Measurements from ENCODE around the gene NAPSA.

NAPSA gene

DNA sequence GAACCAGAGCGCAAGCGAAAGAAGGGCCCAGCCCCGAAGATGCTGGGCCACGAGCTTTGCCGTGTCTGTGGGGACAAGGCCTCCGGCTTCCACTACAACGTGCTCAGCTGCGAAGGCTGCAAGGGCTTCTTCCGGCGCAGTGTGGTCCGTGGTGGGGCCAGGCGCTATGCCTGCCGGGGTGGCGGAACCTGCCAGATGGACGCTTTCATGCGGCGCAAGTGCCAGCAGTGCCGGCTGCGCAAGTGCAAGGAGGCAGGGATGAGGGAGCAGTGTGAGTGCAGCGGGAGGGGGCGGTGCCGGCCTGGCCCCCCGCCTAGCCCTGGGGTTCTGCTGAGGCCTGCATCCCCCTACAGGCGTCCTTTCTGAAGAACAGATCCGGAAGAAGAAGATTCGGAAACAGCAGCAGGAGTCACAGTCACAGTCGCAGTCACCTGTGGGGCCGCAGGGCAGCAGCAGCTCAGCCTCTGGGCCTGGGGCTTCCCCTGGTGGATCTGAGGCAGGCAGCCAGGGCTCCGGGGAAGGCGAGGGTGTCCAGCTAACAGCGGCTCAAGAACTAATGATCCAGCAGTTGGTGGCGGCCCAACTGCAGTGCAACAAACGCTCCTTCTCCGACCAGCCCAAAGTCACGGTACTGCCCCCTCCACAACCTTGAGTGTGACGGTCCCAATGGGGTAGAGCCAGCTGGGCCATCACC is 12.9 kb upstream of the NAPSA start:
- no peak for ATAC-seq

DNA sequence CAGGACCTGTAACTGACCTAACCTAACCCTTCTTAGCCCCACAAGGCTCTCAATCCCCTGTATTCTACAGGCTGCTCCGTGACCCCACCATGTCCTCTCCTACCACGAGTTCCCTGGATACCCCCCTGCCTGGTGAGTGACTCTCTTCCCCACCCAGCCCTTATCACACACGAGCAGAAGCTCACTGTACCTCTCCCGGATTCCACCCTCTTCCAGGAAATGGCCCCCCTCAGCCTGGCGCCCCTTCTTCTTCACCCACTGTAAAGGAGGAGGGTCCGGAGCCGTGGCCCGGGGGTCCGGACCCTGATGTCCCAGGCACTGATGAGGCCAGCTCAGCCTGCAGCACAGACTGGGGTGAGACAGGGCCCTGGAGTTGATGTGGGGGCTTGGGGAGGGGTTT is 12.1 kb upstream of the NAPSA start:
- ATAC-seq, result no peak
- Mint-ChIP-seq H3K4me1 (peaks cover 46% of the 10 kb centered on the region), H3K4me3 (peak overlapping the region; percentile 93)

More for the DNA sequence above, 12.9 kb upstream of the NAPSA start:
- Mint-ChIP-seq H3K27ac (no peak overlapping the region), H3K9me3 (no peaks in the 10 kb centered on the region), H3K4me3 (peak overlapping the region; percentile 93), H3K4me1 (peaks cover 50% of the 10 kb centered on the region), H3K36me3 (peaks cover 68% of the 10 kb centered on the region)
- DNase-seq (ENCODE audit: low spot score in 2 of 2), result no peak

DNA sequence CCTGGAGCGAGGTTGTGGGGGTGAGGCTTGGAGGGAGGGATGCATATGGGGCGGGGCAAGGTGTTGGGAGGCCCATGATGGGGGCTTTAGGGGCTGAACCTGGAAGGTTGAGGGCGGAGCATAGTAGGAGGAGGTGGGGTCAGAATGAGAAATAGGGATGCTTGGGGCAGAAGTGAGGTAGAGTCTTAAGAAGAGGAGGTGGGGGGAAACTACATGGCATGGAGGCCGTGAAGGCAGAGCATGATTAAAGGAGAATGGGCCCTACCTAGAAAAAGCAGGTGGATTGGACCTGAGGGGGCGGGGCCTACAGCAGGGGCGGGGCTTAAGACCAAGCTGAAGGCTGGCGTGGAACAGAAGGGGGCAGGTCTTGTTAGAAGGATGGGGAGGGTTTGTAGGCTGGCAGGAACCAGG is 11.6 kb upstream of the NAPSA start:
- no peaks in the 10 kb centered on the region for H3K9me3 Mint-ChIP-seq
- H3K4me3 Mint-ChIP-seq, result peak overlapping the region; percentile 93
- peaks cover 46% of the 10 kb centered on the region for H3K4me1 Mint-ChIP-seq
- no peak for DNase-seq (ENCODE audit: low spot score in 2 of 2)
- ATAC-seq, result peak; percentile 4
- peak overlapping the region; percentile 98 for H3K27ac Mint-ChIP-seq
- H3K36me3 Mint-ChIP-seq, result peaks cover 62% of the 10 kb centered on the region

More for the DNA sequence above, 12.1 kb upstream of the NAPSA start:
- H3K36me3 Mint-ChIP-seq, result peaks cover 63% of the 10 kb centered on the region
- no peak for DNase-seq (ENCODE audit: low spot score in 2 of 2)
- no peaks in the 10 kb centered on the region for H3K9me3 Mint-ChIP-seq
- H3K27ac Mint-ChIP-seq, result peak overlapping the region; percentile 98

DNA sequence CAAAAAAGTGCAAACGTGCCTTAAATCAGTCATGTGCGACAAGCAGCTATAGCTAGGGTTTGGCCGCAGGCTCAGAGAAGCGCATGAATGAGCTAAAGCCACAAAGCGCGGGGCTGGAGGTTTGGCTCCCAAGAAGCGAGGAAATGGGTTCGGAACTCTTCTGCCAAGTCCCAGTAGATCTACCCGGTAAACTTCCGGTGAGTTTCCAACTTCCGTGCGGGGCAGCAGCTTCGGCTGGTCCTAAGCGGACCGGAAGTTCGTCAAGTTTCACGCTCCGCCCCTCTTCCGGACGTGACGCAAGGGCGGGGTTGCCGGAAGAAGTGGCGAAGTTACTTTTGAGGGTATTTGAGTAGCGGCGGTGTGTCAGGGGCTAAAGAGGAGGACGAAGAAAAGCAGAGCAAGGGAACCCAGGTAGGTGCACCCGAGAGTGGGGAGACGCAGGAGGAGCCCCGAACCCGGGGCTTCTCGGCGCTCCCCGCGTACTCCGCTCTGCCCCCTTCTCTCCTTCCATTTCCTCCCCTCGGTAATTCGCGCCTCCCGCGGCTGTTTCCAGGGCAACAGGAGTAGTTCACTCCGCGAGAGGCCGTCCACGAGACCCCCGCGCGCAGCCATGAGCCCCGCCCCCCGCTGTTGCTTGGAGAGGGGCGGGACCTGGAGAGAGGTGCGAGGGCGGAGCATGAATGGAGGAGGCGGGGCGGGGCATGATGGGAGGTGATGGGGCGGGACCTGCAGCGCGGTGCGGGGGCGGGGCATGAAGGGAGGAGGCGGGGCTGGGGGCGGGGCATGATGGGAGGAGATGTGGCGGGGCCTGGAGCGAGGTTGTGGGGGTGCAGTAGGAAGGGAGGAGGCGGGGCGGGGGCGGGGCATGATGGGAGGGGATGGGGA is 11.0 kb upstream of the NAPSA start, which contains the start of gene NR1H2:
NR1H2 (plus strand) TSS at position 292 of the 885 bp plus-strand sequence. CDS start 1,149 bp downstream, outside the sequence.
- DNase-seq (ENCODE audit: low spot score in 2 of 2), result peak; percentile 85 to 94
- Mint-ChIP-seq H3K4me3 (peak within 1 kb of the TSS; percentile 93), H3K36me3 (peaks cover 56% of the 10 kb centered on the region), H3K9me3 (no peaks in the 10 kb centered on the region), H3K4me1 (peaks cover 44% of the 10 kb centered on the region), H3K27ac (peak within 1 kb of the TSS; percentile 98)
- peak; percentile 96 for ATAC-seq

DNA sequence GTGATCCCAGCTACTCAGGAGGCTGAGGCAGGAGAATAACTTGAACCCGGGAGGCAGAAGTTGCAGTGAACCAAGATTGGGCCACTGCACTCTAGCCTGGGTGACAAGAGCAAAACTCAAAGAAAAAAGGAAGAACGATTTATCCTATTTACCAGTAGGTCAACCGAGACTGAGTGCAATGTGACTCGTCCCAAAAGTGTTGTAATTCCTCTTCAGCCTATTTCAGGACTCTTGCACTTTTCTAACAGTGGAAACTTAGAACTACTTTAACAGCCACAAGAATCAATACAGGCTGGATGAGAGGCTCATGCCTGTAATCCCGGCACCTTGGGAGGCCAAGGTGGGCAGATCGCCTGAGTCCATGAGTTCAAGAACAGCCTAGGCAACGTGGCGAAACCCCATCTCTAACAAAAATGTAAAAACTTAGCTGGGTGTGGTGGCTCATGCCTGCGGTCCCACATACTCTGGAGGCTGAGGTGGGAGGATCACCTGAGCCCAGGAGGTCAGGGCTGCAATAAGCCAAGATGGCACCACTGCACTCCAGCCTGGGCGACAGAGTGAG is 6.6 kb upstream of the NAPSA start:
- no peaks in the 10 kb centered on the region for H3K9me3 Mint-ChIP-seq
- no peak for ATAC-seq
- no peak for DNase-seq (ENCODE audit: low spot score in 2 of 2)
- H3K27ac Mint-ChIP-seq, result no peak overlapping the region
- H3K4me1 Mint-ChIP-seq, result peaks cover 29% of the 10 kb centered on the region
- no peak overlapping the region for H3K4me3 Mint-ChIP-seq
- H3K36me3 Mint-ChIP-seq, result peaks cover 18% of the 10 kb centered on the region

DNA sequence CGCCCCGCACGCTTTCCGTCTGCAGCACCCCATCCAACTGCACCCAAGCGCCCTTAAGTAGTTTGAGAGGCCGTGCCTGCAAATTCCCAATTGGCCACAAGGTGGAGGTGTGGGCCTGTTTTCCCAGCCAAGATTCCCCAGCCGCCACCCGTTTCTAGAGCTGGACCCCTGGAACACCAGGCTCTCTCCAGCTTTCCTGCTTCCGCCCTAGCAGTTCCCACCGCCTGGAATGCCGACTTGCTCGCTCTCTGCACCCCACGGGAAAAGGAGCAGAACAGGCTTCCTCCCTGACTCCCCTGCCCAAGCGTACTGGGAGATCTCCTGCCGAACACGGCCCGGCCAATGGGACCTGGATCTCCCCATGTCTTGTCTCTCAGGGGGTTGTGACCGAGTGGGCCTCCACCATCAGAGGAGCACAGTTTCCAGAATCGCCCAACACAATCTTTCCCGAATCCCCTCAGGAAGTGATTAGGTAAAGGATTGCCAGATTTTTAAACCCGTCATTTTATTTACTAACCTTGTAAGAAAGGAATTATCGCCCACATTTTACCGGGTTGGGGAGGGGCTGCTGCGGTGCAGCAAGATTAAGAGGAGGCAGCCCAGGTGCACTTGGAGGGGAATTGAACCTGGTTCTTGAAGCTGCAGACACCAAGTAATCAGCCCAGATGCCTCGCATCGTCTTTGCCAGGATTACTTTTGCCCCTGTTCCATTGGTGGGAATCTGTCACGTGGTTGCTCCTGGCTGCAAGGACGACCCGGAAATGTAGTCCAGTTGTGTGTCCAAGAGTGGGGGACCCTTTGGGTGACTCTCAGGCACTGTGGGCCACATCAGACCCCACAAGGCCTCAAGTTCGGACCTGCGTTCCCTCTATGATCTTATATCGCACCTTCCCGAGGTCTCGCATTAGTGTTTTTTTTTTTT is 3.5 kb upstream of the NAPSA start:
- ATAC-seq, result peak; percentile 60
- Mint-ChIP-seq H3K4me1 (peaks cover 35% of the 10 kb centered on the region), H3K27ac (peak overlapping the region; percentile 73), H3K36me3 (peaks cover 15% of the 10 kb centered on the region), H3K9me3 (no peaks in the 10 kb centered on the region), H3K4me3 (peak overlapping the region; percentile 80)
- peak; percentile 73 to 91 for DNase-seq (ENCODE audit: low spot score in 2 of 2)

DNA sequence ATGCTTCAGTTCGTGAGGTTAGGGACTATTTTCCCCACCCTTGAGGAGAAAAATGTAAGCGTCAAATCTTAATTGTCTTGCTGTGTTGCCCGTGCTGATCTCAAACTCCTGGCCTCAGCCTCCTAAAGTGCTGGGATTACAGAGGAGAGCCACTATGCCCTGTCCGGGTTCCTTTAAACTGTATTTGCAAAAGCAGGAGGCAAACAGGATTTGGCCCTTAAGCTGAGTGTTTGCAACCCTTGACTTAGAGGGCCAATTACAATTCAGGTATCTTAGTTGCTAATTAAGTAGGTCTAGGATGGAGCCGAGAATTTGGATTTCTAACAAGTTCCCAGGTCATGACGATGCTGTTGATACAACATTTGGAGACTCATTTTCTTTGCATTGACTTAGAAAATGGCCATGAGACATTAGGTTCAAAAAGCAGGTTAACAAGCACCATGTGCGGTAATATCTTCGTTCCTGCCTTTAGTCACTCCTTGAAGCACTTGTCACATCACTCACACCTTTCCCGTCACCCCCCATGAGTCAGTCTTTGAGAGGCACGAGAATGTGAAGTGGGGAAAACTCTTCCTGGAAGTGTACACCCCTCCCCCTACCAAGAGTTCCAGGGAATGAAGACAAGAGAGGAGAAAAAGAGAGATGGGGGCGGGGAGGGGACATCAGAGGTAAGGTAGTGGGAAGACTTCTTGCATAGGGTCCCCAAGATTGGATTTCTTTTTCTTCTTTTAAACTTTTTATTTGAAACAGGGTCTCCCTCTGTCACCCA is 2.6 kb downstream of the NAPSA start:
- Mint-ChIP-seq H3K4me3 (peak overlapping the region; percentile 69), H3K4me1 (peaks cover 80% of the 10 kb centered on the region), H3K36me3 (peaks cover 69% of the 10 kb centered on the region), H3K27ac (peak overlapping the region; percentile 94), H3K9me3 (peaks cover 2% of the 10 kb centered on the region)
- peak; percentile 78 for ATAC-seq
- peak in 1 of 2 donors; percentile 84 for DNase-seq (ENCODE audit: low spot score in 2 of 2)

DNA sequence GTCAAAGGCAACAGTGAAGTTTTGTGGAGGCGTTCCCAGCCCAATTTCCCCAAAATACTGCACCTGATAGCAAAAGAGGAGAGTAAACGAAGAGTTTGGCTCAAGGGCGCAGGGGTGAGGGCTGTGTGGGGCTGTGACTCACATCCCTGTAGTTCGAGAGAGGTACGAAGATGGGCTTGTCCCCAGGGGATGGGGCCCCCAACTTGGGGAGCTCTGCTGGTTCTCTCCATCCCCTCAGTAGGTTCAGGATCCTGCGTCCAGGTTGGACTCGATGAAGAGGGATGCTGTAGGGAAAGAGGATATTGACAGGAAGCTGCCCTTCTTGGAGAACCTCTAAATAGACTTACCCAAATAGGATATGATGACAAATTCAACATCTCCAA is 3.4 kb downstream of the NAPSA start:
- peaks cover 2% of the 10 kb centered on the region for H3K9me3 Mint-ChIP-seq
- peak in 1 of 2 donors; percentile 64 for DNase-seq (ENCODE audit: low spot score in 2 of 2)
- peaks cover 69% of the 10 kb centered on the region for H3K36me3 Mint-ChIP-seq
- H3K4me3 Mint-ChIP-seq, result peak overlapping the region; percentile 69
- peak overlapping the region; percentile 94 for H3K27ac Mint-ChIP-seq
- peaks cover 81% of the 10 kb centered on the region for H3K4me1 Mint-ChIP-seq
- no peak for ATAC-seq

DNA sequence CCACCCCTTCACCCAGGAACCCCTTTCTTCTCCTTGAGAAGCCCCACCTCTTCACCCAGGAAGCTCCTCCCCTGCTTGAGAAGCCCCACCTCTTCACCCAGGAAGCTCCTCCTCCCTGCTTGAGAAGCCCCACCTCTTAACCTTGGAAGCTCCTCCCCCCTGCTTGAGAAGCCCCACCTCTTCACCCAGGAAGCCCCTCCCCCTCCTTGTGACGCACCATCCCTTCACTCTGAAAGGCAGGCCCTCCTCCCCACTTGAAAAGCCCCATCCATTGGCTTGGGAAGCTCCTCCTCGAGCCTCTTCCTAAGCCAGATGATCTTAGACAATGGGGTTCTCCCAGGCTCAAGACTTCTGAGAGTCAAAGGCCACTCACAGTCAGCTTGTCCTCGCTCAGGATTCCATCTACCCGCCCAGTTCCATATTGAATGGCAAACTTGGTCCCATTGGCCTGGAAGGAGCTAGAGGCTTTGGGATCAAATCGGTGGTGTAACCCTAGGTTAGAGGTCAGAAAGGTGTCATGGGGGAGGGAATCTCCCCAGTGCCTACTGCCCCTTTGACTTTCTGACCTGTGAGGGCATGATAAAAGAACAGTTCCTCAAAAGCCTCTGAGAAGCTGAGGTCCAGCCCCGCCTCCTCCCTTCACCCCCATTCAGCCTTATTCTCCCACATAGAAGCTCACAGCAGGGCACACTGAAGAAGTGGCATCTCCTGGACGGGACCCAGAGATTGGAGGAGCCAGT is 4.0 kb downstream of the NAPSA start:
- Mint-ChIP-seq H3K4me3 (peak overlapping the region; percentile 69), H3K27ac (peak overlapping the region; percentile 94), H3K36me3 (peaks cover 69% of the 10 kb centered on the region), H3K9me3 (peaks cover 2% of the 10 kb centered on the region), H3K4me1 (peaks cover 84% of the 10 kb centered on the region)
- ATAC-seq, result no peak
- peak in 1 of 2 donors; percentile 75 for DNase-seq (ENCODE audit: low spot score in 2 of 2)

DNA sequence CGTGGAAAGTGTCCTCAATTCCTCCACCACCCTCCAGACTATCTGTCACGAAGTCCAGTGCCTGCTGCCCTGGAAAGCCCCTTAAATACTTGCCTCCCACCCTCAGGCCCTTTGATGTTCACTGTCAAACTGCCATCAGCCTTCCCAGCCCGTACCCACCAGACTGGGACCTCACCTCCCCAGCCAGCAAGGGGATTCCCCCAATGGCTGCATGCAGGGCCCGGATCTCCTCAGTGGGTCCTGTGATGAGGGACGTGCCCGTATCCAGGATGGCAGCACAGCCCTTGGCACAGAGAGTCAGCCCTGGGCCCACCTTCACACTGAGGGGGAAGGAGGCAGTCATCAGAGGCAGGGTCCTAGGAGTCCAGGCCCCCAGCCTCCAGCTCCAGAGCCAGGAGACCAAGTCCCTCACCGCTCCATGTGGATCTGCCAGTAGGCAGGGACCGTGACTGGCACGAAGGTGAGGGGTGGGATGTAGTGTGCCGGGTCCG is 6.1 kb downstream of the NAPSA start:
- DNase-seq (ENCODE audit: low spot score in 2 of 2) (no peak), ATAC-seq (no peak)
- Mint-ChIP-seq H3K9me3 (peaks cover 2% of the 10 kb centered on the region), H3K4me1 (peaks cover 71% of the 10 kb centered on the region), H3K27ac (peak overlapping the region; percentile 94), H3K36me3 (peaks cover 64% of the 10 kb centered on the region), H3K4me3 (peak overlapping the region; percentile 69)

DNA sequence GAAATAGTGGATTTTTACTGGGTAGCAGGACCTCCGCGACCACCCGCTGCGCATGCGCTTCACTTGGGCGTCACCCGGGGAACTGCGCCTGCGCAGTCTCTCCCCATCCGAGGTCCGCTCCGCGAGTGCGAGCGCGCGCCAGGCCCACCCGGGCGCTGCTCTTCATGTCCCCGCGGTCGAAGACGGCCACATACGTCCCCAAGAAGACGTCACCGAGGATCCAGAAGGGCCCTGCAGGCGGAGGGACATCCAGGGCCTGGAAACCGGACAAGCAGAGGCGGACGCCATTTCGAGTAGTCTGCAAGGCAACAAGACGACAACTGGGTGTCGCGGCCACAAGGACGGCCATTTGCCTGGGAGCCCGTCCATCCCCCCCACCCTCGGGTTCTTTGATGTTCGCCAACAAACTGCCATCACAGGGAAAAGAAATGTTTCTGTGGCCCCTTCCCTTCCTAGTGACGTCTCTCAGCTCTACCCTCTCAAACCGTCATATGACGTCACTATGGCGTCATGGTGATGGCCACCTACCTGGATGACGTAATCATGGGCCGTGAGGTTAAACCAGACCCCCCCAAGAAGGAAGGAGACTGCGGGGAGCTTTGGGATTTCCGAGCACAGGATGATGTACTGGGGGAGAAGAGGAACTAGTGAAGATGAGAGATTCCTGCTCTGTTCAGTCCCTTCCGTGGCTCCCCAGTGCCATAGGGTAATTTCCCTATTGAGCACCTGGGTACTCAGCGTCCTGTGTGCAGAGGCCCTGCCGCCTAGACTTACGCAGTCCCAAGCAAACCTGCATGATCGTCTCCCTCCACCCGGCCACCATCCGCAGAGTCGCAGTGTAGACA is 6.7 kb downstream of the NAPSA start:
- peaks cover 67% of the 10 kb centered on the region for H3K4me1 Mint-ChIP-seq
- peaks cover 2% of the 10 kb centered on the region for H3K9me3 Mint-ChIP-seq
- H3K36me3 Mint-ChIP-seq, result peaks cover 58% of the 10 kb centered on the region
- ATAC-seq (peak; percentile 17), DNase-seq (ENCODE audit: low spot score in 2 of 2) (peak; percentile 71 to 89)
- H3K27ac Mint-ChIP-seq, result peak overlapping the region; percentile 94
- peak overlapping the region; percentile 69 for H3K4me3 Mint-ChIP-seq

DNA sequence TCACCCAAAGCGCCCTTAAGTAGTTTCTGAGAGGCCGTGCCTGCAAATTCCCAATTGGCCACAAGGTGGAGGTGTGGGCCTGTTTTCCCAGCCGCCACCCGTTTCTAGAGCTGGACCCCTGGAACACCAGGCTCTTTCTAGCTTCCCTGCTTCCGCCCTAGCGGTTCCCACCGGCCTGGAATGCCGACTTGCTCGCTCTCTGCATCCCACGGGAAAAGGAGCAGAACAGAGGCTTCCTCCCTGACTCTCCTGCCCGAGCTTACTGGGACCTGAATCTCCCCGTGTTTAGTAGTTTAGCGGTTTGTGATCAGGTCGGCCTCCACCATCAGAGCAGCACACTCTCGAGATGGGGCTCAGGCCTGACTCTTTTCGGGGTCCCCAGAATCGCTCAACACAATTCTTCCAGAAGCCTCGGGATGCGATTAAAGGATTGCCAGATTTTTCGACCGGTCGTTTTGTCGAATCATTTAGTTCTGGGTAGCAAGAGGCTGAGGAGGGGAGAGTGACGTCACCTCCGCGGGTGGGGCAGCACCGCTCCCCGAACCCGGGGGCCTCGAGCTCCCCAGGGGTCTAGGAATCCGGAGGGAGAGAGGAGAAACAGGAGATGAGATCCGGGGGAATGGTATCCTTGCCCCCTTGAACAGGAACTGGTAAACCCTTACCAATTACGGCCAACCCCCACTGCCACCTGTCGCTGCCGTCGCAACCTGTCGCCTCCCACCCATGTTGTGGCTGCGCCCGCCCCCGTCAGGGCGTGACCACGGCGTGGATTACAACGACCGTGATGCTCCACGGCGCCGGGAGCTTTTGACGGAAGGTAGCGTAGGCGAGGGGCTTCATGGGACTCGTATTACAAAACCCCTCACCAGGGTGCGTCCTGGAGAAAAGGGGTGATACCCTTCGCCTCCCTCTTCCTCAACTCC is 8.0 kb downstream of the NAPSA start:
- DNase-seq (ENCODE audit: low spot score in 2 of 2) (peak; percentile 82 to 94), ATAC-seq (peak; percentile 83)
- Mint-ChIP-seq H3K27ac (peak overlapping the region; percentile 94), H3K4me1 (peaks cover 54% of the 10 kb centered on the region), H3K9me3 (peaks cover 2% of the 10 kb centered on the region), H3K4me3 (peak overlapping the region; percentile 69), H3K36me3 (peaks cover 51% of the 10 kb centered on the region)

Data from stimulated activated effector memory CD8-positive, alpha-beta T cell treated with anti-CD3 and anti-CD28 coated beads, Interleukin-12 subunit alpha, Interleukin-12 subunit beta, amount 100 ng/mL, for 72 hours (primary cell).